HepG2 (cell line): ENCODE measurements around the gene SLC29A1. TPM values are rescaled to one million over a fixed set of nuclear protein-coding genes. Genes with fewer than 3 reads are reported as not detected.

Source experiments
- DMAP1 ChIP-seq: IDR thresholded peaks from 2 replicates; pipeline ENCODE4 v1.6.1; 2016
- EP300 ChIP-seq, 3 experiments: sonication (generic) in 1 of 3; formaldehyde crosslinking in 1 of 3; IDR thresholded peaks; 2 replicates each; pipeline versions ENCODE4 v1.5.1 to v1.6.1; 2011 to 2020; ENCODE audit warnings: low read depth in 2 of 3, low read length in 2 of 3, borderline replicate concordance in 1 of 3, improper control_type of control experiment in 1 of 3, mild to moderate bottlenecking in 1 of 3, missing genetic modification reagents in 1 of 3, moderate library complexity in 1 of 3
- FOSL2 ChIP-seq: sonication (generic); formaldehyde crosslinking; IDR thresholded peaks from 2 replicates; pipeline ENCODE4 v1.4.0; 2020; ENCODE audit warnings: missing genetic modification reagents
- GABPA ChIP-seq, 2 experiments: IDR thresholded peaks; 2 replicates each; pipeline ENCODE4 v1.6.1; 2011 to 2016; ENCODE audit warnings: low read depth in 2 of 2, low read length in 1 of 2, missing biosample characterization in 1 of 2, missing genetic modification characterization in 1 of 2
- GLI4 ChIP-seq: sonication (generic); formaldehyde crosslinking; IDR thresholded peaks from 2 replicates; pipeline ENCODE4 v1.5.1; 2020; ENCODE audit warnings: missing genetic modification reagents, mild to moderate bottlenecking, moderate library complexity, borderline replicate concordance
- JUN ChIP-seq: sonication (generic); formaldehyde crosslinking; IDR thresholded peaks from 2 replicates; pipeline ENCODE4 v1.4.0; 2020; ENCODE audit warnings: mild to moderate bottlenecking, missing genetic modification reagents
- KDM3A ChIP-seq: IDR thresholded peaks from 2 replicates; pipeline ENCODE4 v1.6.1; 2018; ENCODE audit warnings: low read depth, missing compliant biosample characterization
- NCOA2 ChIP-seq: sonication (generic); formaldehyde crosslinking; IDR thresholded peaks from 2 replicates; pipeline ENCODE4 v1.8.0; 2022; ENCODE audit warnings: inconsistent platforms
- NFKBIZ ChIP-seq: IDR thresholded peaks from 2 replicates; pipeline ENCODE4 v1.6.1; 2018; ENCODE audit warnings: missing genetic modification reagents, missing compliant biosample characterization
- PHF5A ChIP-seq: IDR thresholded peaks from one replicate; pipeline ENCODE4 v1.6.1; 2018; ENCODE audit warnings: low read depth, missing genetic modification reagents; ENCODE audit not compliant: unreplicated experiment
- PITX1 ChIP-seq: sonication (generic); formaldehyde crosslinking; IDR thresholded peaks from 2 replicates; pipeline ENCODE4 v1.5.1; 2020; ENCODE audit warnings: mild to moderate bottlenecking, missing genetic modification reagents
- PRPF4 ChIP-seq: fragments of 200-400 bp; formaldehyde crosslinking; IDR thresholded peaks from 2 replicates; pipeline ENCODE4 v1.6.1; 2016; ENCODE audit warnings: low read length, low read depth; ENCODE audit not compliant: poor library complexity, severe bottlenecking
- TSC22D2 ChIP-seq: sonication (generic); formaldehyde crosslinking; IDR thresholded peaks from 2 replicates; pipeline ENCODE4 v1.5.1; 2020; ENCODE audit warnings: missing genetic modification reagents, mild to moderate bottlenecking, borderline replicate concordance
- polyA plus RNA-seq, 8 experiments: library from polyadenylated mRNA; depleted of rRNA in 3 of 8; stranded (reverse) in 7 of 8; unstranded in 1 of 8; fragments of >200 nt; fragmentation: Illumina TruSeq in 4 of 8; extraction: Trizol in 4 of 8; gene quantifications; 2 replicates each; pipeline versions ENCODE4 v1.2.1 to v1.2.3, GENCODE V29; 2011 to 2016; ENCODE audit warnings: low read depth in 4 of 8, missing spikeins in 1 of 8, mixed read lengths in 1 of 8; ENCODE audit not compliant: insufficient read depth in 1 of 8
- total RNA-seq, 5 experiments: library from RNA; depleted of rRNA; stranded (reverse); fragments of >200 nt; fragmentation: Illumina TruSeq; extraction: Trizol; gene quantifications; 2 replicates each; pipeline ENCODE4 v1.2.3, GENCODE V29; 2016; ENCODE audit warnings: low read depth in 1 of 5
- TF ChIP-seq, protein P1 (sequence below): sonication (generic); formaldehyde crosslinking; IDR thresholded peaks from 2 replicates; pipeline ENCODE4 v1.5.0; 2020; ENCODE audit warnings: missing genetic modification reagents
- TF ChIP-seq, protein P2 (sequence below): sonication (generic); formaldehyde crosslinking; IDR thresholded peaks from 2 replicates; pipeline ENCODE4 v1.5.1; 2020; ENCODE audit warnings: mild to moderate bottlenecking, missing genetic modification reagents
- TF ChIP-seq, protein P3 (sequence below): sonication (generic); formaldehyde crosslinking; IDR thresholded peaks from 2 replicates; pipeline ENCODE4 v1.5.1; 2020; ENCODE audit warnings: missing genetic modification reagents, mild to moderate bottlenecking, borderline replicate concordance
- TF ChIP-seq, protein P4 (sequence below): sonication (generic); formaldehyde crosslinking; IDR thresholded peaks from 2 replicates; pipeline ENCODE4 v1.9.0; 2022; ENCODE audit warnings: missing genetic modification reagents, mild to moderate bottlenecking, borderline replicate concordance
- TF ChIP-seq, protein P5 (sequence below): IDR thresholded peaks from 2 replicates; pipeline ENCODE4 v1.6.1; 2016; ENCODE audit warnings: low read depth

The SLC29A1 gene
- total and polyA plus RNA-seq, 2 of the 13 experiments (the other 11 are each of a cell fraction or from before 2014, with no cell fraction given), result 43.2 to 106 TPM

DNA sequence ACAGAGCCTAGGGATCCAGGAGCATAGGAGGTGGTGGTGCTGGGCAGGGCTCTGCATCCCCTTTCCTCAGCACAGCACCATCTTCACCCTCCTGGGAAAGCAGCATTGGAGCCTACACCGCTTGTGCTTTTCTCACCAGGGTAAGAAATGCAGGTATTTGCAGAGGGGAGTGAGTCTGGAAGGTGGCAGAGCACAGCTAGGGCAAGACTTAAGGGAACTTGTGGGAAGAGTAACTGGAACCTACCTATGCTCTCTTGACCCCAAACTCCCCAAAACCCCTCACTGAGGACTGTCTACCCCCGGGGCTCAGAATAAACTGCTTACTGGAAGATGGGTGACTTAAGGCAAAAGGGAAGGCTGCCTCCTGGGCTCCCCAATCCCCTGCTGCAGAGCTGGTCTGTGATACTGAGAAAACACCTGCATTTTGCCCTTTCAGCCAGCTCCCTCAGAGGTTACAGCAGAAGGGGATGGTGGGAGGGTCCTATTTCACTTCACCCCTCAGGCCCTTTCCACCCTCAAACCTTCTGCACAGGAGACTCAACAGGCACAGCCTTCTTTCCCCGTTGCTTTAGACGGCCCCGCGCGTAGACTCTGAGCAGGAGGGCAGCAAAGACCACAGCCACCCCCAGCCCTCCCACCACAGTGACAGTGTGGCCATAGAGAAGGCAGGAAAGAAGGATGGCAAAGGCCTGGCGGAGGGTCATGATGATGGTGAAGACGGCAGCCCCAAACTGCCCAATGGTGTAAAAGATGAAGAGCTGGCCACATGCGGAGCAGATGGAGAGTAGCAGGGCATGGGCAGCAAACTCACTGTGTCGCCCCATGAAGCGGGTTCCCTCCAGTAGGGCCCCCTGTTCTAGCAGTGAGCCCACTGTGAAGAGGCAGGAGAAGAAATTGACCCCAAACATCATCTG lies 31.1 kb downstream of the SLC29A1 start (continued):
- TF ChIP-seq, protein P1, sequence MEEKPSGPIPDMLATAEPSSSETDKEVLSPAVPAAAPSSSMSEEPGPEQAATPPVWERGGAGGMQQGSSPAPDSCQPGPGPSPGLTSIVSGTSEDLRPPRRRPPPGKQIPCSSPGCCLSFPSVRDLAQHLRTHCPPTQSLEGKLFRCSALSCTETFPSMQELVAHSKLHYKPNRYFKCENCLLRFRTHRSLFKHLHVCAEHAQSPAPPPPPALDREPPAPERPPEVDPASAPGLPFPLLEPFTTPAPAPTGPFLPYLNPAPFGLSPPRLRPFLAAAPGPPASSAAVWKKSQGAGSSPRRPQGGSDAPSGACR, result no peak
- TF ChIP-seq TSC22D2 (CRISPR knock-in tag) (no peak), PHF5A (CRISPR knock-in tag) (no peak), NFKBIZ (CRISPR knock-in tag) (0 out of 2 replicates have a peak, but pooled peaks have one; percentile 20), EP300 (IDR thresholded peaks at IDR 0.05; ENCODE audit: low read depth in 2 of 2, low read length in 2 of 2) (no peak), EP300 (CRISPR knock-in tag; IDR thresholded peaks at IDR 0.05; ENCODE audit: borderline replicate concordance) (no peak), GABPA (IDR thresholded peaks at IDR 0.05; ENCODE audit: low read depth, low read length) (no peak), GABPA (CRISPR knock-in tag; IDR thresholded peaks at IDR 0.05; ENCODE audit: low read depth) (no peak), KDM3A (CRISPR knock-in tag) (no peak), PITX1 (CRISPR knock-in tag) (no peak), JUN (CRISPR knock-in tag) (no peak), GLI4 (CRISPR knock-in tag) (no peak), DMAP1 (no peak), PRPF4 (no peak), NCOA2 (no peak), FOSL2 (no peak)
- TF ChIP-seq, protein P2, sequence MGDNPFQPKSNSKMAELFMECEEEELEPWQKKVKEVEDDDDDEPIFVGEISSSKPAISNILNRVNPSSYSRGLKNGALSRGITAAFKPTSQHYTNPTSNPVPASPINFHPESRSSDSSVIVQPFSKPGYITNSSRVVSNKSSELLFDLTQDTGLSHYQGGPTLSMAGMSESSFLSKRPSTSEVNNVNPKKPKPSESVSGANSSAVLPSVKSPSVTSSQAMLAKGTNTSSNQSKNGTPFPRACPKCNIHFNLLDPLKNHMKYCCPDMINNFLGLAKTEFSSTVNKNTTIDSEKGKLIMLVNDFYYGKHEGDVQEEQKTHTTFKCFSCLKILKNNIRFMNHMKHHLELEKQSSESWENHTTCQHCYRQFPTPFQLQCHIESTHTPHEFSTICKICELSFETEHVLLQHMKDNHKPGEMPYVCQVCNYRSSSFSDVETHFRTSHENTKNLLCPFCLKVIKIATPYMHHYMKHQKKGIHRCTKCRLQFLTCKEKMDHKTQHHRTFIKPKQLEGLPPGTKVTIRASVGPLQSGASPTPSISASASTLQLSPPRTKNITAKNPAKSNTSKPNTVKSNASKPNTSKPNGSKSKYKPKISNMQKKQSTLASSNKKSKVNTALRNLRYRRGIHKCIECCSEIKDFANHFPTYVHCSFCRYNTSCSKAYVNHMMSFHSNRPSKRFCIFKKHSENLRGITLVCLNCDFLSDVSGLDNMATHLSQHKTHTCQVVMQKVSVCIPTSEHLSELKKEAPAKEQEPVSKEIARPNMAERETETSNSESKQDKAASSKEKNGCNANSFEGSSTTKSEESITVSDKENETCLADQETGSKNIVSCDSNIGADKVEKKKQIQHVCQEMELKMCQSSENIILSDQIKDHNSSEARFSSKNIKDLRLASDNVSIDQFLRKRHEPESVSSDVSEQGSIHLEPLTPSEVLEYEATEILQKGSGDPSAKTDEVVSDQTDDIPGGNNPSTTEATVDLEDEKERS (CRISPR knock-in tag), result no peak
- TF ChIP-seq, protein P3, sequence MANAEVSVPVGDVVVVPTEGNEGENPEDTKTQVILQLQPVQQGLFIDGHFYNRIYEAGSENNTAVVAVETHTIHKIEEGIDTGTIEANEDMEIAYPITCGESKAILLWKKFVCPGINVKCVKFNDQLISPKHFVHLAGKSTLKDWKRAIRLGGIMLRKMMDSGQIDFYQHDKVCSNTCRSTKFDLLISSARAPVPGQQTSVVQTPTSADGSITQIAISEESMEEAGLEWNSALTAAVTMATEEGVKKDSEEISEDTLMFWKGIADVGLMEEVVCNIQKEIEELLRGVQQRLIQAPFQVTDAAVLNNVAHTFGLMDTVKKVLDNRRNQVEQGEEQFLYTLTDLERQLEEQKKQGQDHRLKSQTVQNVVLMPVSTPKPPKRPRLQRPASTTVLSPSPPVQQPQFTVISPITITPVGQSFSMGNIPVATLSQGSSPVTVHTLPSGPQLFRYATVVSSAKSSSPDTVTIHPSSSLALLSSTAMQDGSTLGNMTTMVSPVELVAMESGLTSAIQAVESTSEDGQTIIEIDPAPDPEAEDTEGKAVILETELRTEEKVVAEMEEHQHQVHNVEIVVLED (CRISPR knock-in tag), result no peak
- TF ChIP-seq, protein P4, sequence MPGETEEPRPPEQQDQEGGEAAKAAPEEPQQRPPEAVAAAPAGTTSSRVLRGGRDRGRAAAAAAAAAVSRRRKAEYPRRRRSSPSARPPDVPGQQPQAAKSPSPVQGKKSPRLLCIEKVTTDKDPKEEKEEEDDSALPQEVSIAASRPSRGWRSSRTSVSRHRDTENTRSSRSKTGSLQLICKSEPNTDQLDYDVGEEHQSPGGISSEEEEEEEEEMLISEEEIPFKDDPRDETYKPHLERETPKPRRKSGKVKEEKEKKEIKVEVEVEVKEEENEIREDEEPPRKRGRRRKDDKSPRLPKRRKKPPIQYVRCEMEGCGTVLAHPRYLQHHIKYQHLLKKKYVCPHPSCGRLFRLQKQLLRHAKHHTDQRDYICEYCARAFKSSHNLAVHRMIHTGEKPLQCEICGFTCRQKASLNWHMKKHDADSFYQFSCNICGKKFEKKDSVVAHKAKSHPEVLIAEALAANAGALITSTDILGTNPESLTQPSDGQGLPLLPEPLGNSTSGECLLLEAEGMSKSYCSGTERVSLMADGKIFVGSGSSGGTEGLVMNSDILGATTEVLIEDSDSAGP (CRISPR knock-in tag), result peak; percentile 75; the same call in 1 of the 2 replicates
- TF ChIP-seq, protein P5, sequence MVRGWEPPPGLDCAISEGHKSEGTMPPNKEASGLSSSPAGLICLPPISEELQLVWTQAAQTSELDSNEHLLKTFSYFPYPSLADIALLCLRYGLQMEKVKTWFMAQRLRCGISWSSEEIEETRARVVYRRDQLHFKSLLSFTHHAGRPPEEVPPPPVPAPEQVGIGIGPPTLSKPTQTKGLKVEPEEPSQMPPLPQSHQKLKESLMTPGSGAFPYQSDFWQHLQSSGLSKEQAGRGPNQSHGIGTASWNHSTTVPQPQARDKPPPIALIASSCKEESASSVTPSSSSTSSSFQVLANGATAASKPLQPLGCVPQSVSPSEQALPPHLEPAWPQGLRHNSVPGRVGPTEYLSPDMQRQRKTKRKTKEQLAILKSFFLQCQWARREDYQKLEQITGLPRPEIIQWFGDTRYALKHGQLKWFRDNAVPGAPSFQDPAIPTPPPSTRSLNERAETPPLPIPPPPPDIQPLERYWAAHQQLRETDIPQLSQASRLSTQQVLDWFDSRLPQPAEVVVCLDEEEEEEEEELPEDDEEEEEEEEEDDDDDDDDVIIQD, result no peak
